ENCODE data around the gene LILRB5.
A peak's percentile ranks its signal among the peaks of the same experiment; 100 is the strongest.
"Not testable (repeated sequence)": the region's sequence is repeated elsewhere in the genome, so short reads cannot be mapped to it uniquely, and the experiment has no call there.

Gene LILRB5

GRCh38 chr19:54245936-54246335, 11.1 kb downstream of the LILRB5 start:
- no peak for DNase-seq (ENCODE audit: low read depth)
- H3K4me3 ChIP-seq (ENCODE audit: low read length) = no peak overlapping the region
- TF ChIP-seq CTCF (conservative IDR thresholded peaks at IDR 0.05; ENCODE audit: low read depth, low read length) = no peak

GRCh38 chr19:54243809-54244208, 13.3 kb downstream of the LILRB5 start:
- not testable (repeated sequence) for DNase-seq (ENCODE audit: low read depth)

GRCh38 chr19:54242646-54243045, 14.4 kb downstream of the LILRB5 start, which contains the start of gene LILRA6:
Gene LILRA6 (minus strand): TSS chr19:54242790.
- not testable (repeated sequence) for DNase-seq (ENCODE audit: low read depth); H3K4me3 ChIP-seq (ENCODE audit: low read length)

More at GRCh38 chr19:54243809-54244208, 13.3 kb downstream of the LILRB5 start:
- H3K4me3 ChIP-seq (ENCODE audit: low read length) = not testable (repeated sequence)

GRCh38 chr19:54242234-54242633, 14.8 kb downstream of the LILRB5 start:
- H3K4me3 ChIP-seq (ENCODE audit: low read length); DNase-seq (ENCODE audit: low read depth): not testable (repeated sequence)

- H3K4me3 ChIP-seq (ENCODE audit: low read length); DNase-seq (ENCODE audit: low read depth): not testable (repeated sequence)
These were observed 16.4 kb downstream of the LILRB5 start for GRCh38 chr19:54240372-54241336.

- not testable (repeated sequence) for DNase-seq (ENCODE audit: low read depth); H3K4me3 ChIP-seq (ENCODE audit: low read length)
These were observed 17.3 kb downstream of the LILRB5 start for GRCh38 chr19:54239491-54240371.

GRCh38 chr19:54233941-54234340, 23.1 kb downstream of the LILRB5 start:
- TF ChIP-seq CTCF (conservative IDR thresholded peaks at IDR 0.05; ENCODE audit: low read depth, low read length) = no peak
- DNase-seq (ENCODE audit: low read depth) = no peak
- H3K4me3 ChIP-seq (ENCODE audit: low read length) = no peak overlapping the region

- no peak overlapping the region for H3K4me3 ChIP-seq (ENCODE audit: low read length)
- peak; percentile 98 for TF ChIP-seq CTCF (conservative IDR thresholded peaks at IDR 0.05; ENCODE audit: low read depth, low read length)
- no peak for DNase-seq (ENCODE audit: low read depth)
These were observed 25.8 kb downstream of the LILRB5 start for GRCh38 chr19:54231077-54231931.

GRCh38 chr19:54230031-54230430, 27.0 kb downstream of the LILRB5 start:
- TF ChIP-seq CTCF (conservative IDR thresholded peaks at IDR 0.05; ENCODE audit: low read depth, low read length) = no peak
- H3K4me3 ChIP-seq (ENCODE audit: low read length) = no peak overlapping the region
- no peak for DNase-seq (ENCODE audit: low read depth)

All from retinal pigment epithelial cell (primary cell).